Upper lobe of right lung (tissue), 1 donor: ENCODE results near the gene SIAH3. TPM values are rescaled to one million over a fixed set of nuclear protein-coding genes. Genes with fewer than 3 reads are reported as not detected.

ENCODE experiments used
- ATAC-seq: fragments of 200-7000 bp; cut with Tn5 transposase; one replicate; pipeline ENCODE4 v1.9.1; 2020; ENCODE audit warnings: mild to moderate bottlenecking, moderate library complexity
- DNase-seq: peaks from one replicate; pipeline ENCODE4 v3.0.0-alpha.2; 2020
- H3K27ac ChIP-seq: fragments of 200-600 bp; one replicate; pipeline ENCODE4 v1.8.0; 2022
- H3K27me3 ChIP-seq: fragments of 200-600 bp; one replicate; pipeline ENCODE4 v1.8.0; 2022; ENCODE audit warnings: mild to moderate bottlenecking
- H3K36me3 ChIP-seq: fragments of 200-600 bp; one replicate; pipeline ENCODE4 v1.8.0; 2022
- H3K4me1 ChIP-seq: fragments of 200-600 bp; one replicate; pipeline ENCODE4 v1.8.0; 2022
- H3K4me3 ChIP-seq: fragments of 200-600 bp; one replicate; pipeline ENCODE4 v1.8.0; 2022; ENCODE audit warnings: mild to moderate bottlenecking
- H3K9me3 ChIP-seq: fragments of 200-600 bp; one replicate; pipeline ENCODE4 v1.8.0; 2022
- intact Hi-C: fragments of 100-400 bp; cut with DNase I; formaldehyde crosslinking; loops from one replicate; pipeline ENCODE4 v1.11.0; 2022
- total RNA-seq: library from RNA; stranded (reverse); fragmentation: NEBNext Ultra II Directional; extraction: Animal tissue kit (Norgen Biotek cat#: 25700); gene quantifications from one replicate; pipeline ENCODE4 v1.2.1, GENCODE V29; 2021
- TF ChIP-seq, protein P1 (sequence below): fragments of 200-600 bp; IDR thresholded peaks from one replicate; pipeline ENCODE4 v1.8.0; 2022; ENCODE audit warnings: antibody characterized with exemption
- donor health status: DM: no; HTN: yes; CAD: no; lungs with severe emphysema.

Gene SIAH3
- total RNA-seq, 1 donor from 2014 or later, result not detected

DNA sequence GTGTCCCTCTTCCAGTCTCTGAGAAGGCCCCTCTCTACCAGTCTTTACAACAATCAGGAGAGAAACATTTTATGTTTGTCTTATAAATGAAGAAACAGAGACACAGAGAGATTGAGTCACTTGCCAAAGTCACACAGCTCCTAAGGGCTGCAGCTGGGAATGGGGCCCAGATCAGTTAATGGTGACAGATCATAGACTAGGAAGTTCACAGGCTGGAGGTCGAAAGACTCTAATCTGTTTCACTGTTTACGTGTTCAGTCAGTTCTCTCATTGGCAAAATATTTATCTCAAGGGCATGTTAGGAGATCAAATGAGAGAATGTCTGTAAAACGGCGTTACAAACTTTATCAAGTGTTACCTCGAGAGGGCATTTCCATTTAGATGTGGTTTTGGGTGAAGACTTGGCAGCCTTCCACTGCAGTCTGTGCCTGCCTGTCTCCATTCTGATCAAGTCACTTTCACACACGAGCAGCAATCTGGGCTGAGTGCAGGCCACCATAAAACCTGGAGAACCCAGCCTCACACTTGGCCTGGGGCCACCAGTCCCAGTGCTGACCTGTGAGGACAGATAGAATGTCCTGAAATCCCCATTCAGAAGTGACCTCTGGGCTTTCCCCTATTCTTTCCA, 65.1 kb downstream of the SIAH3 start:
- ATAC-seq, result no peak
- intact Hi-C loops, result no loop called here
- TF ChIP-seq, protein P1, sequence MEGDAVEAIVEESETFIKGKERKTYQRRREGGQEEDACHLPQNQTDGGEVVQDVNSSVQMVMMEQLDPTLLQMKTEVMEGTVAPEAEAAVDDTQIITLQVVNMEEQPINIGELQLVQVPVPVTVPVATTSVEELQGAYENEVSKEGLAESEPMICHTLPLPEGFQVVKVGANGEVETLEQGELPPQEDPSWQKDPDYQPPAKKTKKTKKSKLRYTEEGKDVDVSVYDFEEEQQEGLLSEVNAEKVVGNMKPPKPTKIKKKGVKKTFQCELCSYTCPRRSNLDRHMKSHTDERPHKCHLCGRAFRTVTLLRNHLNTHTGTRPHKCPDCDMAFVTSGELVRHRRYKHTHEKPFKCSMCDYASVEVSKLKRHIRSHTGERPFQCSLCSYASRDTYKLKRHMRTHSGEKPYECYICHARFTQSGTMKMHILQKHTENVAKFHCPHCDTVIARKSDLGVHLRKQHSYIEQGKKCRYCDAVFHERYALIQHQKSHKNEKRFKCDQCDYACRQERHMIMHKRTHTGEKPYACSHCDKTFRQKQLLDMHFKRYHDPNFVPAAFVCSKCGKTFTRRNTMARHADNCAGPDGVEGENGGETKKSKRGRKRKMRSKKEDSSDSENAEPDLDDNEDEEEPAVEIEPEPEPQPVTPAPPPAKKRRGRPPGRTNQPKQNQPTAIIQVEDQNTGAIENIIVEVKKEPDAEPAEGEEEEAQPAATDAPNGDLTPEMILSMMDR, result no peak

DNA sequence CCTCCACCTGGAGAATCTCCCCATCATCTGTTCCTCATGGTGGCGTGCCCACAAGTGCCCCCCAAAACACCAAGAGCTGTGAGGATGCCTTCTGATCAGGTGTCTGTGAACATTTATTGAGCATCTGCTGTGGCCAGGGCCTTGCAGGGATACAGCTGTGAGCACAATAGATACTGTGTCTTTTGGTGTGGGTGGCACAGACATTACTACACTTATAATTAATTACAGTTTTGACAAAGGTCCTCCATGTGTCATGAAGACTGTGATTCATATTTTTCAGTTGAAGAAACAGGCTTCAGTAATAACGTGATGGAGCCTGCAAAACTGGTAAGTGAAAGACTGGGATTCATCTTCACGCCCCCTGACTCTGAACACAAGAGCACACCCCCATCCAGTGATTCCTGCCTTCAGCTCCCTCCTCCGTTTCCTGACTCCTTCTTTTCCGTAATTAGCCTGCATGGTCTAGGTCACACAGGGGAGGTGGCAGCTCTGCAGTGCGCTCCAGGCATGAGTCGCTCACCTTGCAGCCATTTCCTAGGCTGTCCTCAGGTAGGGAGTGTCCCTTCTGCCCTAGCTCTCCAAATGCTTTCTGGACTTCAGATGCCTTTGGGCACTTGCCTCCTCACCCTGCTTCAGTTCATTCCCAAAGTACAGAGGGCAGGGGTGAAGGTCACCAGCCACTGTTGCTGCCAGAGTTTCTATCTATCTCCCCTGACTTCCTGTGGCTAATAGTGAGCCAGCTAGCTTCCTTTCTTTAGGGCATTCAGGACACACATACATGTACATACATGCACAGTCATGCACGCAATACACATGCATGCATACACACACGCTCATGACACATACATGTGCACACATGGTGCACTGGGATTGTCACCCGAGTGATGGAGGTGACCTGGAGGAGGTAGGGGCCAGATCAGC, 66.5 kb downstream of the SIAH3 start:
- Histone ChIP-seq H3K4me1 (no peaks in the 10 kb centered on the region), H3K4me3 (no peak overlapping the region), H3K27ac (no peak overlapping the region), H3K36me3 (no peaks in the 10 kb centered on the region), H3K9me3 (no peaks in the 10 kb centered on the region), H3K27me3 (no peaks in the 10 kb centered on the region)
- no peak for ATAC-seq
- DNase-seq, result no peak
- TF ChIP-seq, protein P1, result no peak
- intact Hi-C loops, result no loop called here

More for the DNA sequence above, 65.1 kb downstream of the SIAH3 start:
- H3K4me3 ChIP-seq, result no peak overlapping the region
- no peak overlapping the region for H3K27ac ChIP-seq
- no peaks in the 10 kb centered on the region for H3K27me3 ChIP-seq
- no peaks in the 10 kb centered on the region for H3K36me3 ChIP-seq
- no peak for DNase-seq
- H3K4me1 ChIP-seq, result no peaks in the 10 kb centered on the region
- no peaks in the 10 kb centered on the region for H3K9me3 ChIP-seq

DNA sequence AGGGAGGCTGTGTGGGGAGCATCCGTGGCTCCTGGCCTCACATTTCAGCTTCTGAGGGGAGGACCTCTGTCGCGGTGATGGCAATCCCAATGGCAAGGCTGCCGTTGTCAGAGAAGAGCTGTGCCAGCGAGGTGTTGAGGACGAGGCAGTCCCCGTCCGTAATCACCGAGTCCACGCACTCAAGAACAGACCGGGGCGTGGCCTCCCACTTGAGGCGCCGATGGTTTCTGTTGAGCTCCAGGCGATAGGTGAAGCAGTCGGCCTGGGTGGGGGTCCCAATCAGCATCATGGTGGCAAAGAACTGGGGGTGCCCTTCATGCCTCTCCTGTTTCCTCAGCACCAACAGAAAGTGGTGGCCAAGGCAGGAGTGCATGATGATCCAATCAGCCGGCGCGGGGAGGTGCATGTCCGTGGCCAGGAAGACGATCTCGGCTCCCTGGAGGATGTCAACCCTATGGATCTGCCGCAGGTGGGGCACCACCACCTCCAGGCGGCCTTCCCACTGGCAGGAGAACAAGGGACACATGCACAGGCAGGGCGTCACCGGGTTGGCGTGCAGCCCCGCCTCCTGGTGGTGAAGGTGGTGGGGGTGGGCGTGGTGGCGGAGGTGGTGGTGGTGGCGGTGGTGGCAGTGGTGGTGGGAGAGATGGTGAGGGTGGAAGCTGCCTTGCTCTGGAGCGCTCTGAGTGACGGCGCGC, 68.1 kb downstream of the SIAH3 start:
- H3K4me3 ChIP-seq, result no peak overlapping the region
- intact Hi-C loops, result no loop called here
- no peaks in the 10 kb centered on the region for H3K9me3 ChIP-seq
- no peaks in the 10 kb centered on the region for H3K4me1 ChIP-seq
- ATAC-seq (peak; percentile 9), DNase-seq (no peak)
- H3K36me3 ChIP-seq, result no peaks in the 10 kb centered on the region
- H3K27ac ChIP-seq, result no peak overlapping the region
- TF ChIP-seq, protein P1, result no peak
- H3K27me3 ChIP-seq, result no peaks in the 10 kb centered on the region

DNA sequence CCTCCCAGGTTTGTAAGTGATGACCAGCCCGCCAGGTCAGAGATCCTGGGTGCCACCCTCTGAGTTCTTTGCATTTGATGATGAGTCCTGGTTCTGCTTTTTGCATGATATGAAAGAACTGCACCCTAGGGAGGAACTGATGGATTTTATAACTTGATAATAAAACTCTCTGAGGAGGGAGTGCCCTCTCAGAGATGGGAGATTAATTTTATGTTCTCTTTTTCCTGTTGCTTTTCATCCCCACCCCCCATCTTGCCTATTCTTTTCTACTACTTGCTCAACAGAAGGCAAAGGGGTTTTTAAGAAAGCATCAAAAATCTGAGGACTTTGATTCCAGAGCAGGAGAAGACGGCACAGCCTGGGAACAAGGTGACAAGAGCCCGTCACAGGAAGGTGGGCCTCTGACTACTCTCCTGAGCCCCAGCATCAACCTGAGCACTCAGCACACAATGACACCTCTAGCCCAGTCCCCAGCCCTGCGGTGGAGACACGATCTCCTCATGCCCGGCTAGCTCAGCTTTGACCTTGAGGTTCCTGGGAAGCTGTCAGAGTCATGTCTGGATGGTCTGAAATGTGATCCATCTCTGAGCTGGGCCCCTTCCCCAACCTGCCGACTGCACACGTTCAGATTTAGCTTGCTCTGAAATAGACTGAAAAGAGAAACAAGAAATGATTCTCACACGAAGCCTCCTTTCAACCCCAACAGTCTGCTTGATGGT, 69.1 kb downstream of the SIAH3 start:
- Histone ChIP-seq H3K36me3 (no peaks in the 10 kb centered on the region), H3K27me3 (no peaks in the 10 kb centered on the region), H3K4me1 (no peaks in the 10 kb centered on the region), H3K4me3 (no peak overlapping the region), H3K9me3 (no peaks in the 10 kb centered on the region), H3K27ac (no peak overlapping the region)
- intact Hi-C loops, result no loop called here
- DNase-seq (no peak), ATAC-seq (no peak)
- TF ChIP-seq, protein P1, result no peak

DNA sequence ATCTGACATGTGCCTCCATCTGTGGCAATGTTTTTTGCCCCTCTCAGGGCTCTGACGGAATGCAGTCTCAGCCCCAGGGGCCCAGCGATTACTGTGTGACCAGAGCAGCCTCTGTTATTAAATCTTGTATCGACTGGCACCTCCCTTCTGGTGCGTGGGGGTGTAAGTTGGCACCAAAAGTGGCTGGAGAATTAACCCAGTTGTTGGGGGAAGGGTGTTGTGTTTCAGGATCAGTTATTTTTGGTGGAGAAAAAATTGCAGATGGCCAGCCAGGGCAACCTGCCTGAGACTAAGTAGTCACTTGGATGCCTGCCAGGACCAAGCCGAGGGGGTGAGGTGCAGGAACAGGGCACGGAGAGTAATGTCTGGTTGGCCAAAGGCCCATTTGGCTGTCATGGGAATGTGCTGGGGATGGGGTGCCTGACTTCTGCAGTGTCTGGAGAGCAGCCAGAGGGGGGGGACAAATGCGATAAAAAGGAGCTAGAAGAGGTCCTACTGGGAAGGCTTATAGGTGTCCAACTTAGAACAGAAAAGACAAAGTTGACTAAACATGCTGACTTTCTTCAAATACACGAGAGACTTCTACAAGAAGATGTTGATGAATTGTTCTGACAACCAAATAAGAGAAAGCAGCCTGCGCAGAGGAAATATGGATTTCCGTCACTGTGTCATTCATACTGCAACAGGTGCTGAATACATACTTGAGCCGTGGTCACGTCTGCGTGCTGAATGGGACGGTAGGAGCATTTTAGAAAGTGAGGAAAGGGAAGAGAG, 69.8 kb downstream of the SIAH3 start:
- no peak overlapping the region for H3K27ac ChIP-seq
- TF ChIP-seq, protein P1, result no peak
- DNase-seq, result no peak
- no peak overlapping the region for H3K4me3 ChIP-seq
- intact Hi-C loops, result no loop called here
- H3K9me3 ChIP-seq, result no peaks in the 10 kb centered on the region
- ATAC-seq, result no peak
- H3K4me1 ChIP-seq, result no peaks in the 10 kb centered on the region
- H3K36me3 ChIP-seq, result no peaks in the 10 kb centered on the region
- H3K27me3 ChIP-seq, result no peaks in the 10 kb centered on the region
